ENCODE data around the gene INSYN1.

- TF ChIP-seq POLR2A (IDR thresholded peaks at IDR 0.05) (no peak), CTCF (IDR thresholded peaks at IDR 0.05) (no peak), POLR2AphosphoS5 (IDR thresholded peaks at IDR 0.05) (no peak)
Measured at GRCh38 chr15:73786538-73786937, 33.4 kb upstream of the INSYN1 start.
